GM19397 (cell line): ENCODE measurements around the gene LRP6.
"Not testable (repeated sequence)": the region's sequence is repeated elsewhere in the genome, so short reads cannot be mapped to it uniquely, and the experiment has no call there.

Source experiments
- ATAC-seq: cut with Tn5 transposase; IDR thresholded peaks from one replicate; pipeline ENCODE4 v1.9.1; 2021; ENCODE audit warnings: mild to moderate bottlenecking, moderate library complexity; ENCODE audit not compliant: unreplicated experiment

LRP6 gene

DNA sequence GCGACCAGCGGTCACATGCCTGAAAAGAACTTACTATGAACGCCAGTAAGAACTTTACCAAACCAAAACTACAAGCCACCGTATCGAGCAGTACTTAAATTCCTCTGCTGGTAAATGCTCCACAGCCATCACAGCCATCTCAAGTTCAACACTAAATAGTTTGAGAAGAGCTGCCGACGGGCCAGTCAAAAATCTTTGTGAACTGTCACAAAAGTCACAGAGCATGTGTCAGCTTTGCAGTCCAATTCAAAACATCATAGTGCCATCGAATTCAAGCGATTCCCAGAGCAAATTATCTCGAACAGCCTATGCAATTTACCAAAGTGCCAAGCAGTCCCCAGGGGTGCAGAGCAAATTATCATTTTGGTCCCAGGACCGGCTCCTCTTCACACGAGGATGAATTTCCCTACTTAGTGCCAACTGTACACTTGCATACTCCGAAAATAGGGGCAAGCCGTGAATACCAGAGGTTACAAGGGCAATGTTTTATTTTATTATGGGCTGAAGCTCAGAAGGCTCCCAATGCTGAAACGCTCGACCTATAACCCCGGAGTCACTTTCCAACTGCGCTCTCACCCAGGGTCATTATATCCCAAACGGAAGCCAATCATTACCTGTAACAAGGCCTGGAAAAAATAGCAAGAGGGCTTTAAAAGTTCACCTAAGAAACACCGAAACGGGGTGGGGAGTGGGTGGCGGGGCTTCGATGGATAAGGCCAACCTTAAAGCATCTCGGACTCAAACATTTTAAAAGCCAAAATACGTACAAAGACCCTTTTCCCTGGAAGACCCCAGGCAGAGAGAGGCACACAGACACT lies 1.1 kb downstream of the LRP6 start:
- ATAC-seq = no peak

GRCh38 chr12:12265035-12265434 lies 1.8 kb downstream of the LRP6 start:
- no peak for ATAC-seq

- ATAC-seq = no peak
These were observed 2.9 kb downstream of the LRP6 start for GRCh38 chr12:12263909-12264308.

GRCh38 chr12:12256291-12256757 lies 10.5 kb downstream of the LRP6 start:
- ATAC-seq = not testable (repeated sequence)

GRCh38 chr12:12254553-12254952 lies 12.3 kb downstream of the LRP6 start:
- no peak for ATAC-seq

DNA sequence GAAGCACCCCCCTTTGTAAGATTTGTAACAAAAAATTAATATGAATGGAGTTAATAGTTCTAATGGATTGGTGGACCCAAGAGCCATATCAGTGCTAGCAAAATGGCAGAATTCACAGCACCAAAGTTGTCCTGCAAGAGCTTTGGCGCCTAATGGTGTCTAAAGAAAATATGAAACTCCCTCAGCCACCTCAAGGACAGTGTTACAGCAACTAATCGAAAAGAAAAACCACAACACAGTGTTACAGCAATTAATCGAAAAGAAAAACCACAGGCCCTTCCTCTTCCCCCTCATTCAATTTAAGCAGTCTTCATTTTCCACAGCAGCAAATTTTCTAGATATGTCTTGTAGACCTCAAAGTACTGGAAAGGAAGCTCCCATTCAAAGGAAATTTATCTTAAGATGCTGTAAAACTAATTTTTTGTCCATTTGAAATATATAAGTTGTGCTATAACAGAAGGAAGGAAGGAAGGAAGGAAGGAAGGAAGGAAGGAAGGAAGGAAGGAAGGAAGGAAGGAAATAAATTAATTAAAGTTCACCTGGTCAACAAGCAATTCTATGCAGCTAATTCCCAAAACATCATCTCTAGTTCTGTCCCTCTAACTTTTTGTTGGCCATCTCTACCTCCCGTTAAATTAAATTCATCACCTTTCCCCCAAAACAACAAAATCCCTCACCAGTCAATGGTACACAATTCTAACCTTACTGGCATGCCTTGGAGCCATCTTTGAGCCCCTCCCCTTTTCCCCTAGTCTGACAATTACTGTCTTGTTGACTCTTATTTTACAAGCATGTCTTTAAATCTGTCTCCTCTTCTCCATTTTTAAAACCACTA lies 17.4 kb downstream of the LRP6 start:
- ATAC-seq = no peak

DNA sequence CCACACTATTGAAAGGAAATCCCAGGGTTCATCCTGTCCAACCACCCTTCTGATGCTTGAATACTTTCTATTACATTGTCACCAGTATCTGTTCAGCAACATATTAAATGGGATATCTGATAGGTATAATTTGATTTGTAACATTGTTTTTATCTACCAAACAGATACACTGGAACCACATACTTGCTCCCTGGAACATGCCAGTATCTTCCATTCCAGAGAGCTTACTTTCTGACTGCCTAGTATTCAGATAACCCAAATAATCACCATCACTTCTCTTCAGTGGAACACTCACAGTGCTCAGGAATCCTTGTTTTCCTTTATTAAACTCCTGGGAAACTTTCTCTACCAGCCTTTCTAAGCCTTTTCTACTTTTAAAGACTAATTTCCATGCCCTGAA lies 19.3 kb downstream of the LRP6 start:
- ATAC-seq = no peak

DNA sequence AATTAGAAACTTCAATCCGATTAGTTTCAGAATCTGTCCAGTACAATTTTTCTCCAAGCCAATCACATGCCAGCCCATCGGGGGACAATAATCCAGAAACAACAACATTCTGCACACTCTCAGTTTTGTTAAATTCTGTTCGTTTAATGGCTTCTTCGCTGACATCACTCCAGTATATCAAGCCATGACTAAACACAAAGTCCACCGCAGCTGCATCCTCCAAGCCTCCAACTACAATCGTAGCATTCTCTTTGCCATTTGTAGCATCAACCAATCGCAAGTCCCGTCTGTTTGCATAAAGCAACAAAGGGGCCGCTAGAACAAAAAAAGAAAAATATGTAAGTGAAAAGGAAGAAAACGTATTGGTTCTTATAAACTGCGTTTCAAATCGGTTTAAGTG lies 22.5 kb downstream of the LRP6 start:
- no peak for ATAC-seq

DNA sequence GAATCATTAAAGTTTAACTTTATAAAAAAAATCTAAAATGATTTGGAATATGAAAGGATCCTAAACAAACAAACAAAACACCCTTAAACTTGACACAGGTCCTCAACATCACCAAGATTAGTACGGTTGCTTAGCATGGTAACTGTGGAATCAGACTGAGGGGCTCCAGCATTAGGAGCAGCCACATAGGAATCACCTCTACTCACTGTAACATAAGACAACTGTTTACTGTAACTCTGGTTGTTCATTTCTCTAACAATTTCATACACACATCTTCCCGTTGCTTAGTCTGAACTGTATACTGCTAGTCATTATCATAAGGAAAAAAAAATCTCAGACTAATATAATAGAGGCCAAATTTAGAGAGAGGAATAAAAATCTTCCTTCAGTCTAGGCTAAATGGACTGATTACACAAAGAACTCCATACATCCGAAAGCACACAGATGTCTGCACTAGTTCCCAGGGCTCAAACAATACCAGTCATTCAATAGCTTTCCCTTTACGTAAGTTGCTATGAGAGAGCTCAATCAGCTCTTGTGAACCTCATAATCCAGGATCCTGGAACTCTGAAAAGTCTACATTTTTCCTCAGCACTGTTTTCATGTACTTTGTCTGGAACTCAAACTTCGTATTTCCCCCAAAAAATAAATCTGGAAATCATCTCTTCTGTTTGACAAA lies 26.0 kb downstream of the LRP6 start:
- ATAC-seq = no peak

DNA sequence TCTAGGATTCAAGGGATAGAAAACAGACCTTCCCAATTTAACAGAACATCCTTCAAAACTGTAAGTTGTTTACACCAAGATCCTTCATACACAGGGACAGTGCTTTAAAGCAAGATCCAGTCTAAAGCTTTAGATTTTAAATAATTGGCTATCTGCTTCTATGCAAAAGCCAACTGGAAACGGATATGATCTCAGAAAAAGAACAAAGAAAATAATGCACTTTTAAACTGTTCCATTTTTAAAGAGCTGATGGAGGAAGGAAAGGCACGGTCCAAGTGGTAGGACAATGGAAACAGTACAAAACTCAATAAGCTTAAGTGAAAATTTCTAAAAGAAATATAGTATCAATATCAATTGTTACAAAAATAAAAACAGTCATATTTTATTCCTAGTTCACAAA lies 27.7 kb downstream of the LRP6 start:
- no peak for ATAC-seq

- ATAC-seq = no peak
These were observed 28.2 kb downstream of the LRP6 start for GRCh38 chr12:12238605-12239004.

DNA sequence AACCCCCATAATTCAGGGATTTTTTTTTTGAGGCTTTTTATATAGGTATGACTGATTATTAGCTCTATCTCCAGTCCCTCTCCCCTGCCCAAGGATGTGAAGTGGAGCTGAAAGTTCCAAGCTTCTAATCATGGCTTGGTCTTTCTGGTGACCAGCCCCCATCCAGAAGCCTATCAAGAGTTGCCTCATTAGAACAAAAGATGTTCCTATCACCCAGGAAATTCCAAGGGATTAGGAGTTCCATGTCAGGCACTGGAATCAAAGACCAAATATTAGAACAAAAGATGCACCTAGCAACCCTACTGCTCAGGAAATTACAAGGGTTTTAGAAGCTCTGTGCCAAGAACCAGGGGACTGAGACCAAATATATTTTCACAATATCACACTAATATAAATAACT lies 29.9 kb downstream of the LRP6 start:
- ATAC-seq = no peak

DNA sequence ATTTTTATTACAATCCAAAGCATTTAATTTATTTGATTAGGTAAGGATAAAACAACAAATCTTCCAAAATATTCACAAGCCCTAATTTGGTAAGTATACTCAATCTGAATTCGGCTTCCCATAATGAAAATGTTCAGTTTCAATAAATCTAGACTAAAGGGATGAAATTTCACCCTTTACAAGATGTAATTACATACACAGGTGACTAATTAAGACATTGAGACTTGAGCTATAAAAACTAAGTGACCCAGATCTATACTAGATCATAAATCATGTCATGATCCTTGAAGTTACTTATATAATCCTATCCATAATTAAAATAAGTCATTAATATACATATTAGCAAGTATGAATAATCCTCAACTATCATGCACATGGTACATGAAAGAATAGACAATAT lies 36.6 kb downstream of the LRP6 start:
- no peak for ATAC-seq

DNA sequence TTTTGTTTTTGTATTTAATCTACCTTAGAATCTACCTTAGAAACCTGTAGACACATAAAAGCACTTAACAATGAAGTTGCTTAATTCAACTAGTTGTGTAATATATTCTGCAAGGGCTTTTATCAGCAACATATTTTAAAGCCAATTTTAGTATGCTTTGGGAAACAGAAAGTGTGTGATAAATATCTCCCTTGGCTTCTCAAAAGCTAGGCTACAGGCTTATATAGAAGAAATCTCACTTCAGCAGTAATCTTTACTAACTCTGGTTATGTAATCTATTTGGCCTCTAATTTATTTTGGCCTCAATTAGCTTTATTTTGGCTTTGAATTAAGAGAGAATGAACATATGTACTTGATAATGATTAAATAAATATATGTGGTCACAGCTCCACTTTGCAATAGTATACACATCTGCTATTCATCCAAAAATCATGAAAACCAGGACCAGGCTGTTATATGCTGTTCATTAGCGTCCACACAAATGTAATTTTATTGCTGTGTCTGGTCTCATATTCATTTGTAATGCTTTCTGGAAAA lies 37.2 kb downstream of the LRP6 start:
- no peak for ATAC-seq

DNA sequence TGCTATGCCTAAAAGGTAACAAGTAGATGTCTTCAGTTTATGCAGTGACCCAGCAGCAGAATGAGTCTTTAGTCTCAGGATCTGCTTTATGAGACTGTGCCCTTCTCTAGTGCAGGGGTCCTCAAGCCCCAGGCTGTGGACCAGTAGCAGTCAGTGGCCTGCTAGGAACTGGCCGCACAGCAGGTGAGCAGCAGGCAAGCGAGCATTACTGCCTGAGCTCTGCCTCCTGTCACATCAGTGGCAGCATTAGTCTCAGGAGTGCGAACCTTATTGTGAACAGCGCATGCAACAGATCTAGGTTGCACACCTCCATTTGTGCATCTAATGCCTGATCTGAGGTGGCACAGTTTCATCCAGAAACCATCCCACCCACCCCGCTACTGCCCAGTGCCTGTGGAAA lies 38.4 kb downstream of the LRP6 start:
- ATAC-seq = no peak

DNA sequence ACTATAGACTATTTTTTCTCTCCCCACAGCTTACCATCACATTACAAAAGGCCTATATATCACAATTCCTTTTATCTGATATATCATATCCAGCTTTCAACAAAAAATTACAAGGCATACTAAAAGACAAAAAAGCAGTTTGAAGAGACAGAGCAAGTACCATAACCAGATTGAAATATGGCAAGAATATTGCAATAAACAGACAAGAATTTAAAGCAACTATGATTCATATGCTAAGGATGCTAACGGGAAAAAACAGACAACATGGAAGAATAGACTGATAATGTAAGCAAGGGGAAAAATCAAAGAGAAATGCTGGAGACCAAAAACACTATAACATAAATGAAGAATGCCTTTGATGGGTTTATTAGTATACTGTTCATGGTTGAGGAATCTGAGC lies 40.7 kb downstream of the LRP6 start:
- ATAC-seq = no peak

DNA sequence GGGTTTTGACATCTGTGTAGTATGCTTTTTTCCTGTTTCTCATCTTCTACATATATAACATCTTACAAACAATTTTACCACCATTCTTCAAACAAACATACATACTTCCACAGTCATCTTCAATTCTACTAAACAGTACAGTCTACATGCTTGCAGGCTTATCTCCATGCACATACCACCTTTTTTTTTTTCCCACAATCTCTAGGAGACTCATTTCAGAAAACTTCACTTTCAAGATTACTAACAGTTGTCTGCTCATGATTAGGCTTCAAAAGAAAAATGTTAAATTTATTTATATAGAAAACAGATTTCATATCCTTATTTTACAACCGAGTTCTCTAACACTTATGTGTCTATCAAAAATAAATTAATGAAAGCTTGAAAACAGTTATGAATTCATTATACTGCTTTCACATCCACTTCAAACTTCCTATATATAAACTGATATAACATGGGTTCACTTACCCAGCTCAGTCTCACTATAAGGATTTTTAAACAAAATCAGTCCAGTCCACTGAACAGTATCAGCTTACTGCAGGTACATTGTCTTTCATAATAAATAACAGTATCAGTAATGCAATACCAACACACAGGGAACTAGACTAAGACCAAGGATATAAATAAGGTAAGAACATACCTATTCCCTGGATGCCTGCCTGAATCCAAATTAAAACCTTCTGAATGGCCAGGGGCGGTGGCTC lies 42.5 kb downstream of the LRP6 start:
- no peak for ATAC-seq

DNA sequence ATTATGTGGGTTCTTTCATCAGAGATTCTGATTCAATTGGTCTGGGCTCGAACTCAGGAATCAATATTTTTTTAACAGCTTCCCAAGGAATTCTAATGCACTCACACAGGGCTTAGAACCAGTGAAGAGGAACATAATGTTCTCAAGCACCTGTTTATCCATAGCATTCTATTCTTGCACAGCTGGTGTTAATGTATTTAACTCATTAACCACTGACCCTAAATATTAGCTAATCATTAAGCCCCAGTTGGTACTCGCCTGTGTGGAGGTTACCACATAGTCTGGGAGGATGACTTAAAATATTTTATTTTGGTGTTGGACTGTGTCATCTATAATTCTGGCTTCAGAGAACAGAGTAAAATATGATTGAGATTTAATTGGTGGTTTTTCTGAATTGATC lies 45.3 kb downstream of the LRP6 start:
- ATAC-seq = no peak

GRCh38 chr12:12219664-12220063 lies 47.2 kb downstream of the LRP6 start:
- ATAC-seq = no peak

DNA sequence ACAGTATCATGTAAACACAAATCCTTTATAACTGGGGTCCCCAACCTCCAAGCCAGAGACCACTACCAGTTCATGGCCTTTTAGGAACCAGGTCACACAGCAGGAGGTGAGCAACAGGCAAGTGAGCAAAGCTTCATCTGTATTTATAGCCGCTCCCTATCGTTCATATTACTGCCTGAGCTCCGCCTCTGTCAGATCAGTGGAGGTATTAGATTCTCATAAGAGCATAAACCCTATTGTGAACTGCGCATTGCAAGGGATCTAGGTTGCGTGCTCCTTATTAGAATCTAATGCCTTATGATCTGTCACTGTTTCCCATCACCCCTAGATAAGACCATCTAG lies 49.9 kb downstream of the LRP6 start:
- ATAC-seq = no peak
